Measurements from ENCODE around the gene ZFAND5.

Gene ZFAND5

DNA sequence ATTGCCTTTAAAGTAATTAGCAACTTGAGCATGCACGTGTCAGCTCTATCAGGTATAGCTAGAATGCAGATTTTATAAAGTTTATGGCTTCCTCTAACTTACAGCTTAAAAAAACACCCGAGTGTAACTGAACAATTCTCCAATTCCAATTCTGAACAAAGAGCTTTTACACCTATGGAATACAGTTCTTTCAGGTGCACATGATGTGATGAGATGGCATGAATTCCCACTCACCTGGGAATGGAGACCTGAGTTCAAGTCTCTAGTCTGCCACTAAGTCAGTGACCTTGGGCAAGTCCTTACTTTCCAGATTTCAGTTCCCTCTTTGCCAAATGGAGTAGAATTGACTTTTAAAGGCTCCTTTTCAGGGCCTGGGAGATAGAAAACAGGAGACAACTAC, 1.8 kb downstream of the ZFAND5 start:
- DNase-seq (ENCODE audit: low read depth in 2 of 2): no peak

DNA sequence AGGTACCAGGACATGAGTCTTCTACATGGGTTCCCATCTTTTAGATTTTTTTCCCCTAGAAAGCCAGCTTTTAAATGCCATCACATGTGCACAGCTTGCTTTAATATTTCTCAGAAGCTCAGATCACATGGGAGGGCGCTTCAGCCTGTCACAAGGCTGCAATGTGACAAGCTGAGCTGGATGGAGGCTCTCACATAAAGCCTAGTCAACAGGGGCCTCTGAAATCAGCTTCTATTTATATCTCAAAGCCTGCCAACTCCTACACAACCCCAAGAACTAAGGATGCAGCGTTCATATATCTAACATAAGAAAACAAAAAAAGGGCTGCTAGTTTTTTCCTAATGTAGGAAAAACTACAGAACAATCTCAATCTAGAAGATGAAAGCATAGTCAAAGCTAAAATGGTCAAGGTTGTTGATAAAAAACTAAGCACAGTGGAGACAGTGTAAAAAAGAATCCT, 2.3 kb downstream of the ZFAND5 start:
- peak in 1 of 2 donors; percentile 33 for DNase-seq (ENCODE audit: low read depth in 2 of 2)

DNA sequence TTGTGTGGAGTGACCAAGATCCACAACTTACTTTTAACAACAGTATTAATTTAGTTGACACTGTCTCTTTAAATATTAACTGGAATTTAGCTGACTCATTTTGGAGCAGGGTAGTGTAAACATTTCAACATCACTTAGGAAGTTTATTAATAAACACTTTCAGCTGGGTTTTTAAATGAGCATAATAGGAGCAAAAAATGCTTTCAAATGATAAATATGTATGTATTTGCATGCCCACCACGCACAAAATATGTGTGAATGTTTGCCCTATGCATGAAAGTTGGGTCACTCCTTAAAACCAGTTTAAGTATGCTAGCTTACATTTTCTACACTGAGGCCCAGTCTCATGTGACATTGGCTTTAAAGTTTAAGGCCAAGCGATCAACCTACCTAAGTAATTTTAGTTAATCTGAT, 2.9 kb downstream of the ZFAND5 start:
- DNase-seq (ENCODE audit: low read depth in 2 of 2): no peak

DNA sequence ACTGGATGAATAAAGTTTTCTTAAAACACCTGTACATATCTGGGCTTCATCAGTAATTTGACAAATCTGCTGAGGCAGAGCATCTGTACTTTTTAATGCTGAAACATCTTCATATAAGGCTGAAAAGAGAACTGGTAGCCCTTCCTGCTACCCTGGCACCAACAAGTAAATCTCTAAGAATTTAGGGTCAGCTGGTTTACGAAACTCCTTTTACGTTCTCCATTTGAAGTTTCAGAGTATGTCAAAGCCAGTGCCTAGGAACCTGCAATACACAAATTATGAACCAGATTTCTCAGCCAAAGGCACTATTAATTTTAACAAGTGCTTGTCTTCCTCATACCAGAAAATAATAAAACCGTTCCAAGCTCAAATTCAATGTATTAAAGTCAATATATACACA, 3.8 kb downstream of the ZFAND5 start:
- no peak for DNase-seq (ENCODE audit: low read depth in 2 of 2)

DNA sequence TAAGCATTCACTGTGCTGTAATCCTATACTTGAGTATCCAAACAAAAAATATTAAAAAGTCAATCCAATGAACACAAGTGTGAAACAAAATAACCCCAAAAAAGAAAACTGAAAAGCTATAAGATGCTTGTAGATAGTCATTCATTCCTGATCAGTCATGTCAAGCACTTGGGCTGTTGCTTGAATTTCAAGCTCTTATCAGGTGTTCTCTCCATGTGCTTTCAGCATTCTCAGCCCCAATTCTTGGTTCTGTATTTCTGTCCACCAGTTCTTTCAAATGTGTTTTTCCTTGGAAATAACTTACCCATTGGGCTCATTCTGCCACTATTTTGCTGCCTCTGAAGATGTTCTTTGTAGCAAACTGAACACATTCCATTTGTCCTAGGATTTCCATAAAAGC, 4.7 kb downstream of the ZFAND5 start:
- DNase-seq (ENCODE audit: low read depth in 2 of 2): no peak

DNA sequence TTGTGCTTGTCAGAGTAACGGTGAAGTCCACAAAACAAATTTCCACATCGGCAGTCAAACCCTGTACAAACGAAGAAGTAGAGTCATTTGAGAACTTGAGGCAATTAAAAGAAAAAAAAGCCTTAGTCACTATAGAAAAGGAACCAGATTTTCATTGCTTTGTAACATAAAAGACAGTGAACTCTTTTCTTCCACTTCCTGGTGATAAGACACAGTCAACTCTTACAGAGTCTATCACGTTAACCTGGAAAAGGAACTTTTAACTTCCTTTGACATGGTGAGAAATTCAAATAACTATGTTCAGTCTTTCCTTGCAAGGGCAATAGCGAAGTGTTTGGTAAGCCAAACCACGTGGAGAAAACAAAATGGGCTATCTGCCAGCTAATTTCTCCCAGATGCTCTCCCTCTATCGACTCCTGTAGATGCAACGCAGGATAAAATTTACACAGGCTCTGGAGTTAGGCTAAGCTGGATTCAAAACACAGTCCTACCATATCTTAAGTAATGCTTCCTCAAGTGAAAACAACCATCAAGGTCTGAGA, 8.9 kb downstream of the ZFAND5 start:
- DNase-seq (ENCODE audit: low read depth in 2 of 2): no peak

DNA sequence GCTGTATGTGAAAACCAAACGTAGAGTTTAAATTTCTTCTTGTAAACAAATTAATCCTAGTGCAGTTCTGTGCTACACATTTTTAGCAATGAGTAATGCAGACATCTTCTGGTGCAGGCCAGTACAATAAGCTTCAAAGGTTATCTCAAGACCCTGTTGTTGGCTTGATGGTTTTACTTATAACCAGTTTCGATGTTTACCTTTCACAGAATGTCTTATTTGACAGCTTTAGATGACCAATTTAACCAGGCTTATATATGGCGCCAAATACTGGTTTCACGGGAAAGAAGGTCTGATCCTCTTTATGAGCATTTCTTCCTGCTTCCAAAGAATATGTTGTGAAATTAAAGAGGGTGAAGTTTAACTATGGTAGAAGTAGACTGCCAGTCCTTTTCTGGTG, 9.9 kb downstream of the ZFAND5 start:
- DNase-seq (ENCODE audit: low read depth in 2 of 2): no peak

DNA sequence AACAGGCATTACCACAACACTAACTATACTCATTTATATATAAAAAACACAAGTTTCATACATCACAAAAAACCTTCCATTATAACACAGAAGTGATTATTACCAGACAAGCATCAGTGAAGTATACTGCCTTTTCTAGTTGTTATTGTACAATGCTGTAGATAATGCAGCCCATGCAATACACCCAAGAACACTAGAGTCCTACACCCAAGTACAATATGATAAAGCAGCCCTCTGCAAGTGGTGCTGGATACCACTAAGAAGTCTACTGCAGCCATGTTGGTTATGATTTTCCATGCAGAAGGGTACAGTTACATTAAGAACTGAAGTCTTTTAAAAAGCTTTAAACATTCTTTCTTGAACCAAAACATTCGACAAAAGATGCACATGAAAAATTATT, 10.3 kb downstream of the ZFAND5 start:
- DNase-seq (ENCODE audit: low read depth in 2 of 2): no peak

DNA sequence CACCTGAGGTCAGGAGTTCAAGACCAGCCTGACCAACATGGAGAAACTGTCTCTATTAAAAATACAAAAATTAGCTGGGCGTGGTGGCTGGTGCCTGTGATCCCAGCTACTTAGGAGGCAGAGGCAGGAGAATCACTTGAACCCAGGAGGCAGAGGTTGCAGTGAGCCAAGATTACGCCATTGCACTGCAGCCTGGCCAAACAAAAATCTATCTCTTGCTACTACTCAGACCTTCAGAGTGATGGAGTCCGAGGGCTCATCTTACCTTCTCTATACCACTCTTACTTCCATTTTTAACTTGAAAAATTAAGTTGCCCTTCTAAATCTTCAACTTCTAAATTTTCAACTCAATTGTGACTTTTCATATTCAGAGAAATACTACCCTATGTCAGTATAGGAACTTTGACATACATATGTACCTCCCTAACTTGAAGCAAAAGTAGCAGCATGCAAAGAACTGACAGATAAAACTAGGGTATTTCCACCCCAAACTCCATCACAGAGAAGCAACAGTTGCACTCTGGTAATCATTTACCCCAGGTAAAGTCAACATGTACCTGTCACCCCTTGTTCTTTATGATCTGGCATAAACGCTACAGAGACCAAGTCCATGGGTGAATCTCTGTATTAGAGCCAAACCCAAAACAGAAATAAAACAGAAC, 11.4 kb downstream of the ZFAND5 start:
- no peak for DNase-seq (ENCODE audit: low read depth in 2 of 2)

DNA sequence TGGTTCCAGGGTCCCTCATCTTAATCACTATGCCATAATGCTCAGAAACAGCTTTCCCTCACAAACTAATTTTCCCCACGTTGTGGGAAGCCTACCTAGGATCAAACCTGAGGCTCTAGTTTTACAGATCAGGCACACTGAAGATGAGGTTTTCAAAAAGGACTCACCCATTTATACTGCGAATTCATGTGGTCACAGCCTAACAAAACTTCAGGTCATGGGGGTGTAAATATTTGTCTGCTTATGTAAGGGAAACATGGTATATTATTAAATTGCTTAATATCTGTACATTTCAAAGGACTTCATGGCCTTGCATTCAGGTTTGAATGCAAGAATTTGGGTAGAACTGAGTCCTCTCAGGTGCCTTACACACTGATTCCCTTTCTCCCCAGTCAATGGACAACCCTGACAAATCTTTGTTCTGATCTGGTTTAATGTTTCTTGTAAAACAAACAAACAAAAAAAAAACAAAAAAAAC, 12.1 kb downstream of the ZFAND5 start:
- DNase-seq (ENCODE audit: low read depth in 2 of 2): no peak

DNA sequence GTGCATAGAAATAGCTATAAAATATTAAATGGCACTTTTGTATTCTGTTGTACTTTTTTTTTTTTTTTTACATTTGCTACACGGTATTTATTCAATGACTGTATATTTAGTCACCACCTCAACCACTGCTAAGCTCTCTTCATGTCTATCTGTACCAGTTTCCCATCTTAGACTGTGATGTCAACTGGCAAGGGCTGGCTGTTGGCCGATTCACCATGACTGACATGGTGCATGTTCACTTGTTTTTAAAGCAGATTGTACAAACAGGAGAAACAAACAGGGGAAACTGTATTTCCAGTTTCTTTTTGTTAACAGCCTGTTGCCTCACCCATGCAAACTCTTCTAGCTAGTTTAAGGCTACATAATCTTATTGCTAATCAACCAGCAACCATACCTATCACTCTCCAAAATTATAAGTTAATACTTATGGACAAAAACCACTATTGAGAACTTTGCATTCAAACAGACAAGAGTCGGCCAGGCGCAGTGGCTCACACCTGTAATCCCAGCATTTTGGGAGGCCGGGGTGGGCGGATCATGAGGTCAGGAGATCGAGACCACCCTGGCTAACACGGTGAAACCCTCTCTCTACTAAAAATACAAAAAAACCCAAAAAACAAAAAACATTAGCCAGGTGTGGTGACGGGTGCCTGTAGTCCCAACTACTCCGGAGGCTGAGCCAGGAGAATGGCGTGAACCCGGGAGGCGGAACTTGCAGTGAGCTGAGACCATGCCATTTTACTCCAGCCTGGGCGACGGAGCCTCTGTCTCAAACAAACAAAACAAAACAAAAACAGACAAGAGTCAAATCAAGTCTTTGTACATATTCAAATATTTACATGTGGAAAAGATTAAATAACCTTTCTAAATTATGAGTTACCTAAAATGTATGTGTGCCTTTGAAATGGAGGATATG, 13.2 kb downstream of the ZFAND5 start:
- DNase-seq (ENCODE audit: low read depth in 2 of 2): no peak

DNA sequence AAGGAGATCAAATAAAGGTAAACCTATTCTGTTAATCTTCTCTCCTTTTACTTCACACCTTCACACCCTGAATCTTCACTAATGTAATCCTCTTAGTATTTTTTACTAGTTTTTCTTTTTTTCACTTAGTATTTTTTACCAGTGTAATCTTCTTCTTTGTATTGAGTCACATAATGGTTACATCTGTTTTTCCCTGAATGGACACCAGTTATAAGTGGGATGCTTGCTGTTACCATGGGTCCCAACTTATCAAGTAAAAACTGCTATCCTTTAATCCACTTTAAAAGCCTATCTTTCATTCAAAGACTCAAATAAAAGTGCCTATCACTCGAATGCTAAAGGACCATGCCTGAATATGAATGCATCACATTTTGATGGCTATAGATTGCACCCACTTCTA, 15.1 kb downstream of the ZFAND5 start:
- no peak for DNase-seq (ENCODE audit: low read depth in 2 of 2)

DNA sequence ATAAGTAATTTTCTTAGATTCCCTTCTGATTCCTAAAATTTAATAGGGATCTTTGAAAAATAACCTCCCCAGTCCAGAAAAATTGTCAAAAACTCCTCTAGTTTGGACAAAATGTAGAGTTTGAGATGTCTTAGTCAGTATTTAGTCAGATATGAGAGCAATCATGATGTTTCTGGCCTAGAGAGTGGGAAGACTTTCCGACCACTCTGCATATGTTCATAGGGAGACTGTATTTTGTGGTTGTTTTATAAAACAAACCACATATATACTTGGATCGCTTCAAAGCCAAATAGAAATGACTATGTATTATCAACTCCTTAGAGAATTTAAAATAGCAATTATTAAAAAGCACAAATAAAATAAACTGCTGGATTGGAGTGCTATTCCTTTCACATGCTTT, 15.8 kb downstream of the ZFAND5 start:
- no peak for DNase-seq (ENCODE audit: low read depth in 2 of 2)

DNA sequence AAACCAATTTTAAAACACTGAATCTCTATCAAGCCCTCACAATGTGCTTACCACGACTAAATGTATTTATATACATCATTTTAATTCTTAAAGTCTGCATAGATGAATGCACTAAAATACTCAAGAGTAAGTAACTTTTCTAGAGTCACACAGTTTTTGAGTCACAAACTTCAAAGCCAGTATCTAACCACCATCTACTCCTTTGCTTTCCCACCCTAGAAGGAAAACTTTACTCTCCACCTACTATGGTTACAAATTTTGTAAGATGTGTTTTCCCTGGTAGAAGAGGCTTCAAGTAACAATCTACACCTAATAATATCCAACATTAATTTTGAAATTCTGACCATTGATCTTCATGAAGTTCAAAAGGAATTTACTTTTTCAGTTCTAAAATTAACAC, 18.7 kb downstream of the ZFAND5 start:
- no peak for DNase-seq (ENCODE audit: low read depth in 2 of 2)

DNA sequence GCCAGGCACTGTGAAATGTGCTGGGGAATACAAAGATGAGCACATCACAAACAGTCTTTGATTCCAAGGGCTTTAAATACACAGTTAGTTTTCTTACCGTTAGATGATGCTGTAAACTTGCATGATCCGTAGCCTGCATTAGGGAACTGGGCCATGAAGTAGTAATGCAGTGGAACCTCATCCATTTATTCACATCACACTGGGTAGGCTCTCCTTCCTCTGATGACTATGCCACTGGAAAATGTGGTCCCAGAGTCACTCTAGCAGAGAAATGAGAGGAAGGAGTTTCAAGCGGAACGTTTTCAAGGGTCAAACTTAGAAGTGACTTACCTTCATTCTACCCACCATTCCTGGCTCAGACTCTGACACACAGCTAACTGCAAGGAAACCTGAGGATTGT, 26.4 kb downstream of the ZFAND5 start:
- no peak for DNase-seq (ENCODE audit: low read depth in 2 of 2)

DNA sequence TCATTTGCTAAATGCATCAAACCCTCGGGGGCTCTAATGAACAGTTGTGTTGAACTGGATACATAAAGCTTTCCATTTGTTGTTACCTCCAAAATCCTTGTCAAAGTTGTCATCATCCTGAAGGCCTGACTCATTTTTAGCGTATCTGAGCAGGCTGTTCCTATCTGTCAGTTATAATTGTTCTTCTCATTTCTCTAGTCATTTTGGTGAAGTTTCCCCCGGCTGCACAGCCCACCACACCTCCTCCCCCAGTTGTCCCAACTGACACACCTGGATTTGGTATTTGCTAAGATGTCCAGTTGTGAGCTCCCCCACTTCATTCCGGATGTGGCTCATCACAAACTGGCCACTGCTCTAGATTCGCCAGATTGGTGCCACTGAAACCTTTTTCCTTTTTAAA, 27.7 kb downstream of the ZFAND5 start:
- no peak for DNase-seq (ENCODE audit: low read depth in 2 of 2)

DNA sequence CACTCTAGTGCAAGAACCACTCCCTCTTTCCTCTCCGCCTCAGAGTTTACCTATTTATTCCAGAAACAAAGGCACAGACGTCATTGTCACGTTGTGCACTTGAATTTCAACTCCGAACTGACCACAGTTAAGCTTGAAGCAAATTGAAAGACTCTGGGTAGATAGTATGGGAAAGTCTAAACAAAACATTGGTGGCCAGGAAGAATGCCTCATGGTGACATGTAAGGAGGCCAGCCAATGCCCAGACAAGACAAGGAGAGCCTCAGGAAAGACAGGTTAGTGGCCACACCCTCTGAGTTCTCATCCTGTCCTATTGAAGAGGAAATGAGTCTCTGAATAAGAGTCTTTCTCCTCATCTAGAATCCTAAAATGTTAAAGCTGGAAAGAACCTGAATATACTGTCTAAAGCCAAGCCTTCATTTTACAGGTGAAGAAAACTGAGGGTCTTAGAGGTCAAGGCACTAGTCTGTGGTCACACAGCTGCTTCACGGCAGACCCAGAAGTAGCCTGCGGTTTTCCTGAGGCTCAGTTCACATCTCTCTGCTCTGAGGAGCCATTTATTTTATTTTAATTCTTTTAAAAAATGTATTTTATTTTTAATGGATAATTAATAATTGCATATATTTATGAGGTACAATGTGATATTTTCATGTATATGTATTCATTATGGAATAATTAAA, 30.2 kb downstream of the ZFAND5 start:
- no peak for DNase-seq (ENCODE audit: low read depth in 2 of 2)

DNA sequence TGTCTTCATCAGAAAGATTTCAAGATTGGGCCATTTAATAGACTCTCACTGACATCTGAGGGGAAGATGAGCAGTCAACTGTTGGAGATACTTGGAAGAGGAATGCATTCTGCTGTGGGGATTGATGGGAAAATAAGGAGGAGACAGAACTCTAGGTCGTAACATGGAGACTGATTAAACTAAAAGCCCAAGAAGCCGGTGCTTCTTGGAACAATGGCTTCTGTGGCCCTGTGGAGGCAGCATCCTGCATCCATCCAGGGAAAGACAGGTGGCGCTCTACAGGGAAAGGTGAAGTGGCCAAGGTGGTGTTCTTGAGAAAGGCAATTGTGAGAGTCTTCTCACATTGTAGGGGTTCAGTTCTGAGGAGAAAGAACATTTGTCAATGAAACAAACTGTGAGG, 31.3 kb downstream of the ZFAND5 start:
- no peak for DNase-seq (ENCODE audit: low read depth in 2 of 2)

DNA sequence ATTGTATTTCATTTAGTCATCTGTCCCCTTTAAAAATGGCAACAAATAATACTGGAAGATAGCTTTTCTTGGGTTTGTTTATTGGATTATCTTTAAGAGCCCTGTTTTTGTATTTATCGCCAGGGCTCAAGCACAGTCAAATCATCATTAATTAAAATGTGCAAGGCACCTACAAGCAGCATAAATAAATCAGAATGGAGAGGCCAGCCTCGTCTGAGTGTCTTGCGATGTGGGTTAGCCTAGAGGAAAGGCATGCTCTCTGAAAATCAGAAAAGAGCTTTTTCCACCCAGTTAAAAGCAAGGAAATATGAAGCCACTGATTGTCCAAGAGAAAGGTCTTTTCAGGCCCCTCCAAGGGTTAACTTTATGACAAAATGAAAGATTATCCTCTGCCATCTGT, 31.8 kb downstream of the ZFAND5 start:
- no peak for DNase-seq (ENCODE audit: low read depth in 2 of 2)

DNA sequence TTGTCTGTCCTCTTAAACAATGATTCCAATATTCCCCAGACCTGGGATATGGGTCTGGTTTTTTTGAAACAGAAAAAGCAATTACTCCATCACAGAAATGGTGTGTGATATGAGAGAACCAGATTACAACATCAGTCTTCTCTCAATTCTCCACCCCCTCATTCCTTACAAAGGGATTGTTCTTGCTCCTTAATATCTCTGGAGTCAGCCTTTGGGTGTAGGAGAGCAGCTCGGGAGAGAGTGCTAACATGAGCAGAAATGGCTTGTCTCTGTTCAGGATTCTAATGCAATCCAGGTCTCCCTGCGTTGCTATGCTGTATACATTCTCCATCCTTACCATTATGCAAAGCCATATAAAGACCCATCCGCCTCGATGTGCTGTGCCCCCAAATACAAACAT, 32.7 kb downstream of the ZFAND5 start:
- DNase-seq (ENCODE audit: low read depth in 2 of 2): no peak

DNA sequence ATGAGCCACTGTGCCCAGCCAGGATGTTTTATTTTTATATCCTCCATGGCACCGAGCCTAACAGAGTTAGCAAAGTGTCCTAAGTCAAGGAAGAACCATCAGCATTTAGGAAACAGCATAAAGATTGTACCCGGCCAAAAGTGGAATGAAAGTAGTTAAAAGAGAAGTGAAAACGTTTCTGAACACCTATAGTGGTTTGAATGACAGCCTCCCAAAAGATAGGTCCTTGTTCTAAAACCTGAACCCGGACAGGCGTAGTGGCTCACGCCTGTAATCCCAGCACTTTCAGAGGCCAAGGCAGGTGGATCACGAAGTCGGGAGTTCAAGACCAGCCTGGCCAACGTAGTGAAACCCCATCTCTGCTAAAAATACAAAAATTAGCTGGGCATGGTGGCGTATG, 37.4 kb downstream of the ZFAND5 start:
- no peak for DNase-seq (ENCODE audit: low read depth in 2 of 2)

DNA sequence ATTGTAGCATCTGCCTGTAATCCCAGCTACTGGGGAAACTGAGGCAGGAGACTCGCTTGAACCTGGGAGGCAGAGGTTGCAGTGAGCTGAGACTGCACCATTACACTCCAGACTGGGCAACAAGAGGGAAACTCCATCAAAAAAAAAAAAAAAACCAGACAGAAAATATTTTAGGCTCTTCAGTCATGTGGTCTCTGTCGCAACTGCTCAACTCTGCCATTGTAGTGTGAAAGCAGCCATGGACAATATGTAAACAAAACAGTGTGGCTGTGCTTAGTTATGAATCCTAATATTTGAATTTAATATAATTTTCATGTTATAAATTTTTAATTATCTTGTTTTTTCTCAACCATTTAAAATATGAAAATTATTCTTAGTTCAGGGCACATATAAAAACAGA, 38.4 kb downstream of the ZFAND5 start:
- DNase-seq (ENCODE audit: low read depth in 2 of 2): no peak
